HepG2 (cell line): ENCODE measurements around the gene KIF13A. TPM values are rescaled to one million over a fixed set of nuclear protein-coding genes. Genes with fewer than 3 reads are reported as not detected.

Experiments used
- AGO1 ChIP-seq: fragments of 200-400 bp; formaldehyde crosslinking; IDR thresholded peaks from 2 replicates; pipeline ENCODE4 v1.6.1; 2017; ENCODE audit warnings: mild to moderate bottlenecking, low read depth, low read length, moderate library complexity; ENCODE audit not compliant: poor library complexity, severe bottlenecking
- FOXC1 ChIP-seq: sonication (generic); formaldehyde crosslinking; IDR thresholded peaks from 2 replicates; pipeline ENCODE4 v1.8.0; 2022; ENCODE audit warnings: mild to moderate bottlenecking, missing genetic modification reagents, borderline replicate concordance
- GLI4 ChIP-seq: sonication (generic); formaldehyde crosslinking; IDR thresholded peaks from 2 replicates; pipeline ENCODE4 v1.5.1; 2020; ENCODE audit warnings: missing genetic modification reagents, mild to moderate bottlenecking, moderate library complexity, borderline replicate concordance
- ISX ChIP-seq: sonication (generic); formaldehyde crosslinking; conservative IDR thresholded peaks from 2 replicates; pipeline ENCODE4 v1.5.0; 2020; ENCODE audit warnings: missing genetic modification reagents
- KDM3A ChIP-seq: IDR thresholded peaks from 2 replicates; pipeline ENCODE4 v1.6.1; 2018; ENCODE audit warnings: low read depth, missing compliant biosample characterization
- KMT2A ChIP-seq: sonication (generic); formaldehyde crosslinking; IDR thresholded peaks from 2 replicates; pipeline ENCODE4 v1.4.0; 2020; ENCODE audit warnings: missing genetic modification reagents
- NCOA1 ChIP-seq: sonication (generic); formaldehyde crosslinking; IDR thresholded peaks from 2 replicates; pipeline ENCODE4 v1.9.0; 2021; ENCODE audit warnings: missing genetic modification reagents
- NFIB ChIP-seq: sonication (generic); formaldehyde crosslinking; IDR thresholded peaks from 2 replicates; pipeline ENCODE4 v1.9.0; 2021; ENCODE audit warnings: missing genetic modification reagents, mild to moderate bottlenecking, borderline replicate concordance
- TBX2 ChIP-seq: sonication (generic); formaldehyde crosslinking; IDR thresholded peaks from 2 replicates; pipeline ENCODE4 v1.5.0; 2020; ENCODE audit warnings: missing genetic modification reagents, mild to moderate bottlenecking, borderline replicate concordance
- ZMYM3 ChIP-seq: sonication (generic); formaldehyde crosslinking; IDR thresholded peaks from 2 replicates; pipeline ENCODE4 v1.5.1; 2020; ENCODE audit warnings: mild to moderate bottlenecking, missing genetic modification reagents
- ZNF230 ChIP-seq: sonication (generic); formaldehyde crosslinking; IDR thresholded peaks from 2 replicates; pipeline ENCODE4 v1.4.0; 2020; ENCODE audit warnings: mild to moderate bottlenecking, missing genetic modification reagents
- ZNF235 ChIP-seq: sonication (generic); formaldehyde crosslinking; IDR thresholded peaks from 2 replicates; pipeline ENCODE4 v1.8.1; 2023; ENCODE audit warnings: mild to moderate bottlenecking, missing genetic modification reagents, borderline replicate concordance
- ZNF382 ChIP-seq: sonication (generic); formaldehyde crosslinking; IDR thresholded peaks from 2 replicates; pipeline ENCODE4 v1.5.0; 2020; ENCODE audit warnings: missing genetic modification reagents, mild to moderate bottlenecking, borderline replicate concordance
- ZNF556 ChIP-seq: sonication (generic); formaldehyde crosslinking; IDR thresholded peaks from 2 replicates; pipeline ENCODE4 v1.4.0; 2020; ENCODE audit warnings: mild to moderate bottlenecking, missing genetic modification reagents, borderline replicate concordance
- ZNF703 ChIP-seq: sonication (generic); formaldehyde crosslinking; IDR thresholded peaks from 2 replicates; pipeline ENCODE4 v1.5.1; 2020; ENCODE audit warnings: missing genetic modification reagents, mild to moderate bottlenecking, moderate library complexity, borderline replicate concordance
- polyA plus RNA-seq, 8 experiments: library from polyadenylated mRNA; depleted of rRNA in 3 of 8; stranded (reverse) in 7 of 8; unstranded in 1 of 8; fragments of >200 nt; fragmentation: Illumina TruSeq in 4 of 8; extraction: Trizol in 4 of 8; gene quantifications; 2 replicates each; pipeline versions ENCODE4 v1.2.1 to v1.2.3, GENCODE V29; 2011 to 2016; ENCODE audit warnings: low read depth in 4 of 8, missing spikeins in 1 of 8, mixed read lengths in 1 of 8; ENCODE audit not compliant: insufficient read depth in 1 of 8
- total RNA-seq, 5 experiments: library from RNA; depleted of rRNA; stranded (reverse); fragments of >200 nt; fragmentation: Illumina TruSeq; extraction: Trizol; gene quantifications; 2 replicates each; pipeline ENCODE4 v1.2.3, GENCODE V29; 2016; ENCODE audit warnings: low read depth in 1 of 5
- TF ChIP-seq, protein P1 (sequence below): sonication (generic); formaldehyde crosslinking; IDR thresholded peaks from 2 replicates; pipeline ENCODE4 v1.5.1; 2020; ENCODE audit warnings: mild to moderate bottlenecking, moderate library complexity, missing genetic modification reagents
- TF ChIP-seq, protein P2 (sequence below): sonication (generic); formaldehyde crosslinking; IDR thresholded peaks from 2 replicates; pipeline ENCODE4 v1.4.0; 2020; ENCODE audit warnings: missing genetic modification reagents, borderline replicate concordance
- TF ChIP-seq, protein P3 (sequence below): sonication (generic); formaldehyde crosslinking; IDR thresholded peaks from 2 replicates; pipeline ENCODE4 v1.4.0; 2020; ENCODE audit warnings: mild to moderate bottlenecking, missing genetic modification reagents

KIF13A gene
- total and polyA plus RNA-seq, 2 of the 13 experiments (the other 11 are each of a cell fraction or from before 2014, with no cell fraction given), result 21.1 to 37.2 TPM

DNA sequence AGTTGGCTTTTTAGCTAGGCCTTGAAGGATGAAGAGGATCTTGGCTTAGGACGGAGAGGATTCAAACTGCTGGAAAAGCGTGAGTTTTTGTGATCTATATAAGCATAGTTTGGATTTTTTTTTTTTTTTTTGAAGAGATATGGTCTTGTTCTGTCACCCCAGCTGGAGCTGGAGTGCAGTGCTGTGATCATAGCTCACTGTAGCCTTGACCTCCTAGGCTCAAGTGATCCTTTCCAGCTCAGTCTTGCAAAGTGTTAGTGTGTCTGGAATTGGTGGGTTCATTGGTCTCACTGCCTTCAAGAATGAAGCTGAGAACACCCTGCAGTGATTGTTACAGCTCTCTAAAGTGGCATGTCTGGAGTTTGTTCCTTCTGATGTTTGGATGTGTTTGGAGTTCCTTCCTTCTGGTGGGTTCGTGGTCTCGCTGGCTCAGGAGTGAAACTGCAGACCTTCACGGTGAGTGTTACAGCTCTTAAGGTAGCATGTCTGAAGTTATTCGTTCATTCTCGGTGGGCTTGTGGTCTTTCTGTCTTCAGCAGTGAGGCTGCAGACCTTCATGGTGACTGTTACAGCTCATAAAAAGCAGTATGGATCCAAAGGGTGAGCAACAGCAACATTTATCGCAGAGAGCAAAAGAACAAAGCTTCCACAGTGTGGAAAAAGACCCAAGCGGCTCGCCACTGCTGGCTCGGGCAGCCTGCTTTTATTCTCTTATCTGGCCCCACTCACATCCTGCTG lies 243.2 kb downstream of the KIF13A start (continued):
- TF ChIP-seq ZNF703 (CRISPR knock-in tag) (no peak), ZMYM3 (CRISPR knock-in tag) (peak; percentile 26; the same call in 1 of the 2 replicates), TBX2 (CRISPR knock-in tag) (no peak), NFIB (CRISPR knock-in tag) (no peak), KDM3A (CRISPR knock-in tag) (no peak), KMT2A (CRISPR knock-in tag) (0 out of 2 replicates have a peak, but pooled peaks have one; percentile 36), FOXC1 (CRISPR knock-in tag) (no peak), NCOA1 (CRISPR knock-in tag) (no peak), ZNF230 (no peak), GLI4 (CRISPR knock-in tag) (no peak), AGO1 (no peak), ZNF556 (CRISPR knock-in tag) (no peak), ZNF235 (CRISPR knock-in tag) (0 out of 2 replicates have a peak, but pooled peaks have one; percentile 54), ZNF382 (CRISPR knock-in tag) (no peak), ISX (no peak)
- TF ChIP-seq, protein P1, sequence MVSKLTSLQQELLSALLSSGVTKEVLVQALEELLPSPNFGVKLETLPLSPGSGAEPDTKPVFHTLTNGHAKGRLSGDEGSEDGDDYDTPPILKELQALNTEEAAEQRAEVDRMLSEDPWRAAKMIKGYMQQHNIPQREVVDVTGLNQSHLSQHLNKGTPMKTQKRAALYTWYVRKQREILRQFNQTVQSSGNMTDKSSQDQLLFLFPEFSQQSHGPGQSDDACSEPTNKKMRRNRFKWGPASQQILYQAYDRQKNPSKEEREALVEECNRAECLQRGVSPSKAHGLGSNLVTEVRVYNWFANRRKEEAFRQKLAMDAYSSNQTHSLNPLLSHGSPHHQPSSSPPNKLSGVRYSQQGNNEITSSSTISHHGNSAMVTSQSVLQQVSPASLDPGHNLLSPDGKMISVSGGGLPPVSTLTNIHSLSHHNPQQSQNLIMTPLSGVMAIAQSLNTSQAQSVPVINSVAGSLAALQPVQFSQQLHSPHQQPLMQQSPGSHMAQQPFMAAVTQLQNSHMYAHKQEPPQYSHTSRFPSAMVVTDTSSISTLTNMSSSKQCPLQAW (CRISPR knock-in tag), result 0 out of 2 replicates have a peak, but pooled peaks have one; percentile 32
- TF ChIP-seq, protein P2, sequence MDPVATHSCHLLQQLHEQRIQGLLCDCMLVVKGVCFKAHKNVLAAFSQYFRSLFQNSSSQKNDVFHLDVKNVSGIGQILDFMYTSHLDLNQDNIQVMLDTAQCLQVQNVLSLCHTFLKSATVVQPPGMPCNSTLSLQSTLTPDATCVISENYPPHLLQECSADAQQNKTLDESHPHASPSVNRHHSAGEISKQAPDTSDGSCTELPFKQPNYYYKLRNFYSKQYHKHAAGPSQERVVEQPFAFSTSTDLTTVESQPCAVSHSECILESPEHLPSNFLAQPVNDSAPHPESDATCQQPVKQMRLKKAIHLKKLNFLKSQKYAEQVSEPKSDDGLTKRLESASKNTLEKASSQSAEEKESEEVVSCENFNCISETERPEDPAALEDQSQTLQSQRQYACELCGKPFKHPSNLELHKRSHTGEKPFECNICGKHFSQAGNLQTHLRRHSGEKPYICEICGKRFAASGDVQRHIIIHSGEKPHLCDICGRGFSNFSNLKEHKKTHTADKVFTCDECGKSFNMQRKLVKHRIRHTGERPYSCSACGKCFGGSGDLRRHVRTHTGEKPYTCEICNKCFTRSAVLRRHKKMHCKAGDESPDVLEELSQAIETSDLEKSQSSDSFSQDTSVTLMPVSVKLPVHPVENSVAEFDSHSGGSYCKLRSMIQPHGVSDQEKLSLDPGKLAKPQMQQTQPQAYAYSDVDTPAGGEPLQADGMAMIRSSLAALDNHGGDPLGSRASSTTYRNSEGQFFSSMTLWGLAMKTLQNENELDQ (CRISPR knock-in tag), result no peak
- TF ChIP-seq, protein P3, sequence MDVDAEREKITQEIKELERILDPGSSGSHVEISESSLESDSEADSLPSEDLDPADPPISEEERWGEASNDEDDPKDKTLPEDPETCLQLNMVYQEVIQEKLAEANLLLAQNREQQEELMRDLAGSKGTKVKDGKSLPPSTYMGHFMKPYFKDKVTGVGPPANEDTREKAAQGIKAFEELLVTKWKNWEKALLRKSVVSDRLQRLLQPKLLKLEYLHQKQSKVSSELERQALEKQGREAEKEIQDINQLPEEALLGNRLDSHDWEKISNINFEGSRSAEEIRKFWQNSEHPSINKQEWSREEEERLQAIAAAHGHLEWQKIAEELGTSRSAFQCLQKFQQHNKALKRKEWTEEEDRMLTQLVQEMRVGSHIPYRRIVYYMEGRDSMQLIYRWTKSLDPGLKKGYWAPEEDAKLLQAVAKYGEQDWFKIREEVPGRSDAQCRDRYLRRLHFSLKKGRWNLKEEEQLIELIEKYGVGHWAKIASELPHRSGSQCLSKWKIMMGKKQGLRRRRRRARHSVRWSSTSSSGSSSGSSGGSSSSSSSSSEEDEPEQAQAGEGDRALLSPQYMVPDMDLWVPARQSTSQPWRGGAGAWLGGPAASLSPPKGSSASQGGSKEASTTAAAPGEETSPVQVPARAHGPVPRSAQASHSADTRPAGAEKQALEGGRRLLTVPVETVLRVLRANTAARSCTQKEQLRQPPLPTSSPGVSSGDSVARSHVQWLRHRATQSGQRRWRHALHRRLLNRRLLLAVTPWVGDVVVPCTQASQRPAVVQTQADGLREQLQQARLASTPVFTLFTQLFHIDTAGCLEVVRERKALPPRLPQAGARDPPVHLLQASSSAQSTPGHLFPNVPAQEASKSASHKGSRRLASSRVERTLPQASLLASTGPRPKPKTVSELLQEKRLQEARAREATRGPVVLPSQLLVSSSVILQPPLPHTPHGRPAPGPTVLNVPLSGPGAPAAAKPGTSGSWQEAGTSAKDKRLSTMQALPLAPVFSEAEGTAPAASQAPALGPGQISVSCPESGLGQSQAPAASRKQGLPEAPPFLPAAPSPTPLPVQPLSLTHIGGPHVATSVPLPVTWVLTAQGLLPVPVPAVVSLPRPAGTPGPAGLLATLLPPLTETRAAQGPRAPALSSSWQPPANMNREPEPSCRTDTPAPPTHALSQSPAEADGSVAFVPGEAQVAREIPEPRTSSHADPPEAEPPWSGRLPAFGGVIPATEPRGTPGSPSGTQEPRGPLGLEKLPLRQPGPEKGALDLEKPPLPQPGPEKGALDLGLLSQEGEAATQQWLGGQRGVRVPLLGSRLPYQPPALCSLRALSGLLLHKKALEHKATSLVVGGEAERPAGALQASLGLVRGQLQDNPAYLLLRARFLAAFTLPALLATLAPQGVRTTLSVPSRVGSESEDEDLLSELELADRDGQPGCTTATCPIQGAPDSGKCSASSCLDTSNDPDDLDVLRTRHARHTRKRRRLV (CRISPR knock-in tag), result 0 out of 2 replicates have a peak, but pooled peaks have one; percentile 40
